ENCODE results near the gene POT1.

The POT1 gene

GRCh38 chr7:124915242-124915641, 14.4 kb downstream of the POT1 start:
- DNase-seq (ENCODE audit: low read depth): no peak
- TF ChIP-seq CTCF (IDR thresholded peaks at IDR 0.05; ENCODE audit: low read length, missing control alignments): no peak
- H3K4me3 ChIP-seq (replicated peaks; ENCODE audit: low read depth, low read length): no peak overlapping the region

DNA sequence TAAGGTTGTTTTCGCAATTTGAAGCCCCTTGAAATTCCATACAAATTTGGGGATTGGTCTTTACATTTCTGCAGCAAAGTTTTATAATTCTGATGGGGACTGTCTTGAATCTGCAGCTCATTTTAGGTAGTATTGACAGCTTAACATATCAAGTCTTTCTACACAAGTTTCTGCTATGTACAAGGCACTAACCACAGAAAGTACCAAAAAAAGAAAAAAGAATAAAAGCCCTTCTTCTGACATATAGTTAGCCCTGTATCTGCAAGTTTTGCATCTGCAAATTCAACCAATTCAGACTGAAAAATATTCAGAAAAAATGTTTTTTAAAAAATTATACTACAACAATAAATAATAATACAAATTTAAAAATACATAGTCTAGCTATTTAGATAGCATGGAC, 15.3 kb downstream of the POT1 start:
- no peak for DNase-seq (ENCODE audit: low read depth)
- no peak for TF ChIP-seq CTCF (IDR thresholded peaks at IDR 0.05; ENCODE audit: low read length, missing control alignments)
- H3K4me3 ChIP-seq (replicated peaks; ENCODE audit: low read depth, low read length): no peak overlapping the region

DNA sequence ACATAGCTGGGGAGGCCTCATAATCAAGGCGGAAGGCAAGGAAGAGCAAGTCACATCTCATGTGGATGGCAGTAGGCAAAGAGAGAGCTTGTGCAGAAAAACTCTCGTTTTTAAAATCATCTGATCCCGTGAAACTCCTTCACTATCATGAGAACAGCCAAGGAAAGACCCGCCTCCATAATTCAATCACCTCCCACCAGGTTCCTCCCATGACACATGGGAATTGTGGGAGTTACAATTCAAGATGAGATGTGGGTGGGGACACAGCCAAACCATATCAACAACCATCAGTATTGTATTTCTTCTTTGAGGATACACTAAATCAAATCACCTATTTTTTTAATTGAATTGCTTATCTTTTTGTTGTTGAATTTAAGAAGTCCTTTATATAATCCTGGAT, 16.7 kb downstream of the POT1 start:
- TF ChIP-seq CTCF (IDR thresholded peaks at IDR 0.05; ENCODE audit: low read length, missing control alignments): no peak
- no peak overlapping the region for H3K4me3 ChIP-seq (replicated peaks; ENCODE audit: low read depth, low read length)
- no peak for DNase-seq (ENCODE audit: low read depth)

DNA sequence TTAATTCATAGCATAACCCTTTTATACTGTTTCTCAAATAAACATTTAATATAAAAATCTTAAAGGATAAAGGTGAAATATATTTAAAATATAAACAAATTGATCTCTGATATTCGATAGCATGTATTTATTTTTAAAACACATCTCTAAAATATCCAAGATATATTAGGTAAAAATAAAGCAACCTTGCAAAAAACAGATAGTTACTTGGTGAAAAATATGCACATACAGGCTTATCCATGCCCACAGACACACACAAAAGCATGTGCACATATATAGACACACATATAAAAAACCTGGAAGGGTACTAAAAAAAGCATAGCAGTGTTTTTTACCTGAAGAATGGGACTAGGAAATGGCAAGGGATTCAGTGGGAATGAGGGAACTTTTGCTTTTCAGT, 19.8 kb downstream of the POT1 start:
- no peak for DNase-seq (ENCODE audit: low read depth)
- TF ChIP-seq CTCF (IDR thresholded peaks at IDR 0.05; ENCODE audit: low read length, missing control alignments): no peak

GRCh38 chr7:124908259-124908658, 21.4 kb downstream of the POT1 start:
- no peak overlapping the region for H3K4me3 ChIP-seq (replicated peaks; ENCODE audit: low read depth, low read length)
- DNase-seq (ENCODE audit: low read depth): no peak
- no peak for TF ChIP-seq CTCF (IDR thresholded peaks at IDR 0.05; ENCODE audit: low read length, missing control alignments)

More for the DNA sequence above, 19.8 kb downstream of the POT1 start:
- no peak overlapping the region for H3K4me3 ChIP-seq (replicated peaks; ENCODE audit: low read depth, low read length)

DNA sequence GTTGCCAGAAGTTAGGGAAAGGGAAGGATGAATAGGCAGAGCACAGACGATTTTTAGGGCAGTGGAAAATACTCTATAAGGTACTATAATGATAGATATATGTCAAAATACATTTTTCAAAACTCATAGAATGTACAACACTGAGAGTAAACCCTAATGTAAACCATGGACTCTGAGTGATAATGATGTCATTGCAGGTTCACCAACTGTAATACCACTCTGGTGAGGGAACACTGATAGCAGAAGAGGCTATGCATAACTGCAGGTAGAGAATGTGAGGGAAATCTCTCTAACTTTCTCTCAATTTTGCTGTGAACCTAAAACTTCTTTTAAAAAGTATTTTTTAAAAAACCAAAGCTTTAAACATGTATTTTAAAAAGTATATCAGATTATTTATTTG, 22.1 kb downstream of the POT1 start:
- TF ChIP-seq CTCF (IDR thresholded peaks at IDR 0.05; ENCODE audit: low read length, missing control alignments): no peak
- no peak overlapping the region for H3K4me3 ChIP-seq (replicated peaks; ENCODE audit: low read depth, low read length)
- DNase-seq (ENCODE audit: low read depth): no peak

DNA sequence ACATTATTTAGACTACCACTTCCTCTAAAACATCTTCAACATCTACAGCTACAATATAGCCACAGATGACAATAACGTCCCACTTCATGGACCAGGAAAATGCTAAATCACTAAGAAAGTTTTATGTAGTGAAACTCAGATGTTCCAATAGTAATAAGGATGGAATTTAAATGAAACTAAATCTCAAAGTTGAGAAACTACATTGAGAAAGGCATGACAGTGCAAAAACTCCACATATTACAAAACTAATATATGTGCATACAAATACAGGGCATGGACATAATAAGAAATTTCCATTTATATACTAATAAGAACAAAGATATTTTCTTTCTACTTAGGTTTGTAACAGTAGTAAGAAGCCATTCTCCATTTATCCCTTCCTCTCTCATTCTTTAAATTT, 31.1 kb downstream of the POT1 start:
- peak; percentile 8 for DNase-seq (ENCODE audit: low read depth)
- no peak for TF ChIP-seq CTCF (IDR thresholded peaks at IDR 0.05; ENCODE audit: low read length, missing control alignments)
- H3K4me3 ChIP-seq (replicated peaks; ENCODE audit: low read depth, low read length): no peak overlapping the region
